OCI-LY7 (cell line): ENCODE measurements around the gene HCN4. TPM values are rescaled to one million over a fixed set of nuclear protein-coding genes. Genes with fewer than 3 reads are reported as not detected.

Source experiments
- BruUV-seq: library from RNA; stranded (reverse); fragments of 400-500 nt; replicated peaks from 2 replicates; lab custom pipeline; 2021; lab: Mats Ljungman, UMichigan
- CTCF ChIA-PET: fragments of 300-600 bp; sonication (Branson Sonifier 250); formaldehyde crosslinking; loops from one replicate; lab custom pipeline; 2022; ENCODE audit warnings: antibody characterized with exemption; ENCODE audit not compliant: unreplicated experiment; lab: Charles Lee
- POLR2A ChIA-PET: fragments of 300-600 bp; sonication (Branson Sonifier 250); formaldehyde crosslinking; loops from one replicate; lab custom pipeline; 2022; ENCODE audit warnings: antibody characterized with exemption; lab: Charles Lee
- DNase-seq: peaks from one replicate; pipeline ENCODE4 v3.0.0-alpha.2; 2015; ENCODE audit warnings: low spot score
- H2AFZ ChIP-seq: fragments of 200-600 bp; sonication (generic), shearing (Covaris generic); 2 replicates; pipeline ENCODE4 v1.6.1; 2014; ENCODE audit warnings: mild to moderate bottlenecking, antibody characterized with exemption, low read length, moderate library complexity
- H3K27ac ChIP-seq: fragments of 200-600 bp; sonication (generic); 2 replicates; pipeline ENCODE4 v1.5.1; 2014; ENCODE audit warnings: mixed run types, low read depth, mild to moderate bottlenecking, moderate library complexity, low read length, inconsistent platforms; ENCODE audit not compliant: poor library complexity, severe bottlenecking
- H3K36me3 ChIP-seq: fragments of 200-600 bp; sonication (generic); 2 replicates; pipeline ENCODE4 v1.6.1; 2014; ENCODE audit warnings: mild to moderate bottlenecking, antibody characterized with exemption, low read length, moderate library complexity, mixed read lengths; ENCODE audit not compliant: insufficient read depth
- H3K4me1 ChIP-seq: fragments of 200-600 bp; sonication (generic); 2 replicates; pipeline ENCODE4 v1.5.1; 2014; ENCODE audit warnings: mild to moderate bottlenecking, low read length; ENCODE audit not compliant: insufficient read depth, poor library complexity, severe bottlenecking
- H3K4me2 ChIP-seq: fragments of 200-600 bp; sonication (generic); 2 replicates; pipeline ENCODE4 v1.6.1; 2014; ENCODE audit warnings: mild to moderate bottlenecking, low read length
- H3K4me3 ChIP-seq: fragments of 200-600 bp; sonication (generic); 2 replicates; pipeline ENCODE4 v1.5.1; 2014; ENCODE audit warnings: mild to moderate bottlenecking, low read depth, low read length; ENCODE audit not compliant: poor library complexity, severe bottlenecking
- H3K79me2 ChIP-seq: fragments of 200-600 bp; sonication (generic); 2 replicates; pipeline ENCODE4 v1.6.1; 2016; ENCODE audit warnings: low read depth, mild to moderate bottlenecking, low read length, moderate library complexity, mixed read lengths; ENCODE audit not compliant: insufficient read depth
- H3K9me2 ChIP-seq: fragments of 200-600 bp; sonication (generic); 2 replicates; pipeline ENCODE4 v1.6.1; 2016; ENCODE audit warnings: mild to moderate bottlenecking, low read length, mixed read lengths; ENCODE audit not compliant: insufficient read depth
- H3K9me3 ChIP-seq: fragments of 200-600 bp; sonication (generic); 2 replicates; pipeline ENCODE4 v1.6.1; 2014; ENCODE audit warnings: mild to moderate bottlenecking, mixed run types, low read length, mixed read lengths
- H4K20me1 ChIP-seq: fragments of 200-600 bp; sonication (generic); 2 replicates; pipeline ENCODE4 v1.6.1; 2014; ENCODE audit warnings: mild to moderate bottlenecking, antibody characterized with exemption, low read length, moderate library complexity, mixed read lengths; ENCODE audit not compliant: insufficient read depth
- CTCF ChIP-seq: fragments of 200-600 bp; sonication (generic); conservative IDR thresholded peaks from 2 replicates; pipeline ENCODE4 v1.5.1; 2014; ENCODE audit warnings: mild to moderate bottlenecking, antibody characterized with exemption, low read length, moderate library complexity, mixed read lengths
- EZH2phosphoT487 ChIP-seq: fragments of 200-600 bp; sonication (generic); IDR thresholded peaks from 2 replicates; pipeline ENCODE4 v1.6.1; 2018; ENCODE audit warnings: low read depth, borderline replicate concordance, mild to moderate bottlenecking, mixed run types, antibody characterized with exemption, low read length, moderate library complexity, mixed read lengths
- intact Hi-C: fragments of 100-400 bp; cut with micrococcal nuclease; formaldehyde crosslinking; loops from one replicate; pipeline ENCODE4 v1.10.0; 2022; ENCODE audit not compliant: unreplicated experiment
- total RNA-seq, 2 experiments: library from RNA; depleted of rRNA in 1 of 2; stranded (reverse); fragments of >200 nt in 1 of 2; shearing (Covaris generic) in 1 of 2; gene quantifications; 2 replicates each; pipeline ENCODE4 v1.2.3, GENCODE V29; 2014 to 2022

The HCN4 gene
- total RNA-seq, 2 experiments from 2014 or later: not detected

- no peak for DNase-seq
- Histone ChIP-seq H3K36me3 (no peaks in the 10 kb centered on the region), H3K4me1 (no peaks in the 10 kb centered on the region), H4K20me1 (no peaks in the 10 kb centered on the region), H3K4me3 (no peak overlapping the region), H3K4me2 (no peak overlapping the region), H2AFZ (no peak overlapping the region), H3K27ac (no peak overlapping the region), H3K79me2 (no peaks in the 10 kb centered on the region), H3K9me3 (no peaks in the 10 kb centered on the region), H3K9me2 (no peaks in the 10 kb centered on the region)
- intact Hi-C loops: no loop called here
- ChIA-PET CTCF (no interaction called here), POLR2A (interaction anchor here (0.6 kb wide), 1 partner anchor 40 kb away, joined by 4 read pairs; no protein-coding TSS in a partner anchor)
- TF ChIP-seq EZH2phosphoT487: no peak
- no peak for TF ChIP-seq CTCF
- BruUV-seq: no TSS peak
These were observed 47.0 kb downstream of the HCN4 start for GRCh38 chr15:73321496-73322450.

- Histone ChIP-seq H4K20me1 (no peaks in the 10 kb centered on the region), H3K9me2 (no peaks in the 10 kb centered on the region), H3K9me3 (no peaks in the 10 kb centered on the region), H3K4me2 (no peak overlapping the region), H3K27ac (no peak overlapping the region), H3K4me3 (no peak overlapping the region), H3K36me3 (no peaks in the 10 kb centered on the region), H3K4me1 (no peaks in the 10 kb centered on the region), H2AFZ (no peak overlapping the region), H3K79me2 (no peaks in the 10 kb centered on the region)
- no TSS peak for BruUV-seq
- DNase-seq: no peak
- POLR2A ChIA-PET: no interaction called here
- intact Hi-C loops: no loop called here
- TF ChIP-seq CTCF (no peak), EZH2phosphoT487 (no peak)
- CTCF ChIA-PET: no interaction called here
These were observed 48.1 kb downstream of the HCN4 start for GRCh38 chr15:73320619-73321180.
